Keratinocyte (primary cell): ENCODE data around the gene LRP3. TPM values are rescaled to one million over a fixed set of nuclear protein-coding genes. Genes with fewer than 3 reads are reported as not detected.

Experiments
- DNase-seq: peaks from one replicate; pipeline ENCODE4 v3.0.0-alpha.2; 2011; ENCODE audit warnings: low read depth, missing footprints, low spot score
- FAIRE-seq: peaks from 2 replicates; lab custom pipeline; 2011; peaks lifted over from hg19 to GRCh38; lab: Jason Lieb, UNC
- H2AFZ ChIP-seq: 2 replicates; pipeline ENCODE4 v1.6.0; 2012; ENCODE audit warnings: low read length, control low read depth, inconsistent platforms; ENCODE audit not compliant: control insufficient read depth
- H3K27ac ChIP-seq: 2 replicates; pipeline ENCODE4 v1.5.1; 2011; ENCODE audit warnings: low read length; ENCODE audit not compliant: control insufficient read depth, insufficient read depth
- H3K27me3 ChIP-seq: 3 replicates; pipeline ENCODE4 v1.6.0; 2011; ENCODE audit warnings: low read length; ENCODE audit not compliant: control insufficient read depth, insufficient read depth; ENCODE audit errors: extremely low read depth
- H3K36me3 ChIP-seq, 2 experiments: 2 replicates in 1 of 2; 3 replicates in 1 of 2; pipeline ENCODE4 v1.5.1; 2011; ENCODE audit warnings: low read length in 2 of 2, mild to moderate bottlenecking in 1 of 2; ENCODE audit not compliant: control insufficient read depth in 2 of 2, insufficient read depth in 2 of 2; ENCODE audit errors: extremely low read depth in 1 of 2
- H3K4me1 ChIP-seq: 3 replicates; pipeline ENCODE4 v1.5.1; 2011; ENCODE audit warnings: low read length; ENCODE audit not compliant: control insufficient read depth, insufficient read depth; ENCODE audit errors: extremely low read depth
- H3K4me2 ChIP-seq: 3 replicates; pipeline ENCODE4 v1.6.0; 2011; ENCODE audit warnings: low read depth, low read length; ENCODE audit not compliant: control insufficient read depth, insufficient read depth; ENCODE audit errors: extremely low read depth
- H3K4me3 ChIP-seq, 3 experiments: fragments of 200-600 bp in 1 of 3; sonication (generic) in 1 of 3; 2 replicates in 2 of 3; 3 replicates in 1 of 3; pipeline ENCODE4 v1.5.1; 2011 to 2016; ENCODE audit warnings: low read length in 3 of 3, mild to moderate bottlenecking in 3 of 3, control low read depth in 2 of 3, inconsistent platforms in 1 of 3, low read depth in 1 of 3, mixed read lengths in 1 of 3, mixed run types in 1 of 3, moderate library complexity in 1 of 3; ENCODE audit not compliant: control insufficient read depth in 2 of 3, insufficient read depth in 2 of 3; ENCODE audit errors: extremely low read depth in 1 of 3
- H3K79me2 ChIP-seq: 2 replicates; pipeline ENCODE4 v1.6.0; 2012; ENCODE audit warnings: low read length; ENCODE audit not compliant: control insufficient read depth, insufficient read depth
- H3K9ac ChIP-seq: 3 replicates; pipeline ENCODE4 v1.6.0; 2011; ENCODE audit warnings: low read length; ENCODE audit not compliant: control insufficient read depth, insufficient read depth; ENCODE audit errors: extremely low read depth
- H3K9me1 ChIP-seq: 3 replicates; pipeline ENCODE4 v1.6.0; 2011; ENCODE audit warnings: low read length; ENCODE audit not compliant: control insufficient read depth, insufficient read depth; ENCODE audit errors: extremely low read depth
- H3K9me3 ChIP-seq: 2 replicates; pipeline ENCODE4 v1.5.1; 2012; ENCODE audit warnings: low read depth, low read length; ENCODE audit not compliant: control insufficient read depth
- H4K20me1 ChIP-seq: 3 replicates; pipeline ENCODE4 v1.6.0; 2011; ENCODE audit warnings: low read length; ENCODE audit not compliant: control insufficient read depth, insufficient read depth; ENCODE audit errors: extremely low read depth
- EZH2 ChIP-seq: IDR thresholded peaks from one replicate; pipeline ENCODE4 v1.6.1; 2012; ENCODE audit warnings: inconsistent platforms, mild to moderate bottlenecking, low read length, moderate library complexity
- dilution Hi-C: fragments of 300-500 bp; cut with MboI; formaldehyde crosslinking; loops from one replicate; pipeline ENCODE4 v1.7.0; 2020; ENCODE audit warnings: low sequenced_read_pairs; ENCODE audit not compliant: extremely low pct_ligation_motif_present
- polyA plus RNA-seq, 5 experiments: library from polyadenylated mRNA; depleted of rRNA in 3 of 5; stranded (reverse) in 3 of 5; stranded (forward) in 1 of 5; unstranded in 1 of 5; fragments of >200 nt; gene quantifications; 1 replicate in 1 of 5; 2 replicates in 3 of 5; 3 replicates in 1 of 5; pipeline versions ENCODE4 v1.2.1 to v1.2.3, GENCODE V29; 2011 to 2012; ENCODE audit warnings: missing spikeins in 2 of 5, low read depth in 1 of 5, low replicate concordance in 1 of 5
- TF ChIP-seq, protein P1 (sequence below), 3 experiments: IDR thresholded peaks in 1 of 3; conservative IDR thresholded peaks in 1 of 3; optimal IDR thresholded peaks in 1 of 3; 2 replicates in 2 of 3; 3 replicates in 1 of 3; pipeline versions ENCODE3 to v1.5.1; 2011; ENCODE audit warnings: low read length in 3 of 3, mild to moderate bottlenecking in 3 of 3, moderate library complexity in 2 of 3, control low read depth in 1 of 3, inconsistent platforms in 1 of 3; ENCODE audit not compliant: insufficient read depth in 2 of 3; ENCODE audit errors: extremely low read depth in 1 of 3

Gene LRP3
- polyA plus RNA-seq, 1 donor (not counting 4 experiments of a cell fraction or from before 2014, with no cell fraction given): 5.0 TPM

DNA sequence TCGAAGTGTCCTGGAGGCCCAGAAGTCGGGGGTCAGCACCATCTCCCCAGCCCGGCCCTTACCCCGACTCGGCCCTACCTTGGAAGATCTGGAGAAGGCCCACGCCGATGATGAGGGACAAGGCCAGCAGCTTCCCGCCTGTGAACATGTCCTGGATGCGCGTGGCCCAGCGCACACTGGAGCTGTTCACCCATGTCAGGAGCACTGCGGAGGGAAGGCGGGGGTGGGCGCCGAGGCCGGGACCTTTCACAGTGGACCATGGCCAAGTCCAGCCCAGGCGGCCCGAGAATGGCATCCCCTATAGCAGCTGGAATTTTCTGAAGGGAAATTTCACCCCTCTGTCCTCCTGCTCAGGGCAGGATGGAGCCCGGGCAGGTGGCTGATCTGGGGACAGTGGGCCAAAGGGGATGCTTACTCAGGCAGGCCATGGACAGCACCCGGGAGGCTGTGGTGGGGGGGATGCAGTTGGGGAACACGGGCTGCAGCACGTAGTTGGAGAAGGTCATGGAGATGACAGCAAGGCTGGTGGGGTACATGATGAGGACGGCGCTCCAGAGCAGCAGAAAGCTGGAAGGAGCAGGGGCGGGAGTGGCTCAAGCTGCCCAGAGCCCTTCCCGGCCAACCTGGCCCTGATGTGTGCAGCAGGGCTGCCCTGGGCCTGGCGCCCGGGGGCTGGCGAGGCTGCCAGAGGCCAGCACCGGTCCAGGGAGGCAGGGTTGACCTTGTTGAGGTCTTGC is 18.5 kb downstream of the LRP3 start:
- H2AFZ ChIP-seq: no peak overlapping the region
- H3K9me3 ChIP-seq: no peaks in the 10 kb centered on the region
- TF ChIP-seq EZH2: no peak
- TF ChIP-seq, protein P1, sequence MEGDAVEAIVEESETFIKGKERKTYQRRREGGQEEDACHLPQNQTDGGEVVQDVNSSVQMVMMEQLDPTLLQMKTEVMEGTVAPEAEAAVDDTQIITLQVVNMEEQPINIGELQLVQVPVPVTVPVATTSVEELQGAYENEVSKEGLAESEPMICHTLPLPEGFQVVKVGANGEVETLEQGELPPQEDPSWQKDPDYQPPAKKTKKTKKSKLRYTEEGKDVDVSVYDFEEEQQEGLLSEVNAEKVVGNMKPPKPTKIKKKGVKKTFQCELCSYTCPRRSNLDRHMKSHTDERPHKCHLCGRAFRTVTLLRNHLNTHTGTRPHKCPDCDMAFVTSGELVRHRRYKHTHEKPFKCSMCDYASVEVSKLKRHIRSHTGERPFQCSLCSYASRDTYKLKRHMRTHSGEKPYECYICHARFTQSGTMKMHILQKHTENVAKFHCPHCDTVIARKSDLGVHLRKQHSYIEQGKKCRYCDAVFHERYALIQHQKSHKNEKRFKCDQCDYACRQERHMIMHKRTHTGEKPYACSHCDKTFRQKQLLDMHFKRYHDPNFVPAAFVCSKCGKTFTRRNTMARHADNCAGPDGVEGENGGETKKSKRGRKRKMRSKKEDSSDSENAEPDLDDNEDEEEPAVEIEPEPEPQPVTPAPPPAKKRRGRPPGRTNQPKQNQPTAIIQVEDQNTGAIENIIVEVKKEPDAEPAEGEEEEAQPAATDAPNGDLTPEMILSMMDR (optimal IDR thresholded peaks at IDR 0.05 in 1 of 3, IDR thresholded peaks at IDR 0.05 in 1 of 3, conservative IDR thresholded peaks at IDR 0.05 in 1 of 3; ENCODE audit: extremely low read depth in 1 of 3, insufficient read depth in 2 of 3, low read length in 3 of 3): no peak
- no peaks in the 10 kb centered on the region for H3K36me3 ChIP-seq
- no peak for DNase-seq
- no peak overlapping the region for H3K27ac ChIP-seq
- H3K27me3 ChIP-seq: no peaks in the 10 kb centered on the region
- no peak overlapping the region for H3K4me3 ChIP-seq
- no peak for FAIRE-seq
- H3K9me1 ChIP-seq: no peaks in the 10 kb centered on the region
- H4K20me1 ChIP-seq: no peaks in the 10 kb centered on the region
- dilution Hi-C loops: no loop called here
- H3K4me1 ChIP-seq: no peaks in the 10 kb centered on the region
- H3K4me2 ChIP-seq: no peak overlapping the region
- H3K9ac ChIP-seq: no peak overlapping the region
- H3K79me2 ChIP-seq: no peaks in the 10 kb centered on the region

DNA sequence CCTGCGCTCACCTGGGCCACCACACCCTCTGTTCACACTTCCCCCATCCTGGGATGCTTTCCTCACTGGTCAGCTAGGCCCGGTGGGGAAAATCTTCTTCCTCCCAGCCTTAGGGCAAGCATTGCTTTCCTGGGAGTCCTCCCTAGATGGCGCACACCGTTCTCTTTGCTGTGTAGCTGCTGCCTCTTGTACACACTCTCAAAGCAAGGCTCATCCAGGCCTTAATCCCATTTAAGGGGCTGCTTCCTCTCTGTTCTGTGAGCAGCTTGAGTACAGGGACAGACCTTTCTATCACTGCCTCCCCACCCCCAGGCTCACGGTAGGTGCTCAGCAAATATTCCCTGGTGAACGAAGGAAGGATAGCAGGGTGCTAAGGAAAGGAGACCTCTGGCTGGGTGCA is 20.5 kb downstream of the LRP3 start:
- no peak overlapping the region for H3K27ac ChIP-seq
- no peaks in the 10 kb centered on the region for H3K79me2 ChIP-seq
- H3K9me3 ChIP-seq: no peaks in the 10 kb centered on the region
- TF ChIP-seq, protein P1 (optimal IDR thresholded peaks at IDR 0.05 in 1 of 3, IDR thresholded peaks at IDR 0.05 in 1 of 3, conservative IDR thresholded peaks at IDR 0.05 in 1 of 3; ENCODE audit: extremely low read depth in 1 of 3, insufficient read depth in 2 of 3, low read length in 3 of 3): peak; percentile 19 to 57 (median 52)
- TF ChIP-seq EZH2: no peak
- no peak overlapping the region for H3K9ac ChIP-seq
- no peaks in the 10 kb centered on the region for H3K9me1 ChIP-seq
- no peak overlapping the region for H3K4me3 ChIP-seq
- no peaks in the 10 kb centered on the region for H4K20me1 ChIP-seq
- H3K27me3 ChIP-seq: no peaks in the 10 kb centered on the region
- dilution Hi-C loops: no loop called here
- DNase-seq (no peak), FAIRE-seq (no peak)
- no peak overlapping the region for H2AFZ ChIP-seq
- no peaks in the 10 kb centered on the region for H3K36me3 ChIP-seq
- H3K4me1 ChIP-seq: no peaks in the 10 kb centered on the region
- no peak overlapping the region for H3K4me2 ChIP-seq
